ENCODE measurements around the gene PUM1. TPM values are rescaled to one million over a fixed set of nuclear protein-coding genes. Genes with fewer than 3 reads are reported as not detected.
A peak's percentile ranks its signal among the peaks of the same experiment; 100 is the strongest.
"Not testable (repeated sequence)": the region's sequence is repeated elsewhere in the genome, so short reads cannot be mapped to it uniquely, and the experiment has no call there.

PUM1 gene
- total RNA-seq, 2 experiments from 2014 or later = 77.8 to 80.5 TPM

GRCh38 chr1:30966690-30967369 lies 98.7 kb downstream of the PUM1 start:
- Mint-ChIP-seq H3K4me1 (ENCODE audit: low read depth) (peaks cover 7% of the 10 kb centered on the region), H3K27me3 (no peaks in the 10 kb centered on the region), H3K9me3 (no peaks in the 10 kb centered on the region), H3K27ac (peak overlapping the region; percentile 0), H3K36me3 (peaks cover 55% of the 10 kb centered on the region), H3K4me3 (no peak overlapping the region)
- ChIA-PET POLR2A (no interaction called here), CTCF (no interaction called here)
- intact Hi-C loops (cut with micrococcal nuclease) = no loop called here
- DNase-seq = no peak

- no peak overlapping the region for H3K4me3 Mint-ChIP-seq
- no peaks in the 10 kb centered on the region for H3K27me3 Mint-ChIP-seq
- H3K9me3 Mint-ChIP-seq = no peaks in the 10 kb centered on the region
- intact Hi-C loops (cut with micrococcal nuclease) = no loop called here
- CTCF ChIA-PET = no interaction called here
- POLR2A ChIA-PET = no interaction called here
- no peaks in the 10 kb centered on the region for H3K4me1 Mint-ChIP-seq (ENCODE audit: low read depth)
- H3K27ac Mint-ChIP-seq = no peak overlapping the region
- H3K36me3 Mint-ChIP-seq = peaks cover 56% of the 10 kb centered on the region
- no peak for DNase-seq
Measured at GRCh38 chr1:30965924-30966599, 99.5 kb downstream of the PUM1 start.

- ChIA-PET POLR2A (no interaction called here), CTCF (no interaction called here)
- H3K27ac Mint-ChIP-seq = no peak overlapping the region
- intact Hi-C loops (cut with micrococcal nuclease) = no loop called here
- no peaks in the 10 kb centered on the region for H3K4me1 Mint-ChIP-seq (ENCODE audit: low read depth)
- H3K9me3 Mint-ChIP-seq = no peaks in the 10 kb centered on the region
- H3K36me3 Mint-ChIP-seq = peaks cover 57% of the 10 kb centered on the region
- H3K27me3 Mint-ChIP-seq = no peaks in the 10 kb centered on the region
- no peak overlapping the region for H3K4me3 Mint-ChIP-seq
- DNase-seq = no peak
Measured at GRCh38 chr1:30964706-30965105, 100.8 kb downstream of the PUM1 start.

- H3K4me1 Mint-ChIP-seq (ENCODE audit: low read depth) = peaks cover 13% of the 10 kb centered on the region
- H3K4me3 Mint-ChIP-seq = no peak overlapping the region
- peaks cover 54% of the 10 kb centered on the region for H3K36me3 Mint-ChIP-seq
- CTCF ChIA-PET = no interaction called here
- no peak overlapping the region for H3K27ac Mint-ChIP-seq
- H3K9me3 Mint-ChIP-seq = no peaks in the 10 kb centered on the region
- intact Hi-C loops (cut with micrococcal nuclease) = no loop called here
- no peak for DNase-seq
- POLR2A ChIA-PET = no interaction called here
- no peaks in the 10 kb centered on the region for H3K27me3 Mint-ChIP-seq
Measured at GRCh38 chr1:30962609-30963508, 102.7 kb downstream of the PUM1 start.

- Mint-ChIP-seq H3K9me3 (no peaks in the 10 kb centered on the region), H3K4me1 (ENCODE audit: low read depth) (peaks cover 19% of the 10 kb centered on the region), H3K4me3 (no peak overlapping the region), H3K27ac (peak overlapping the region; percentile 42), H3K36me3 (peaks cover 44% of the 10 kb centered on the region), H3K27me3 (no peaks in the 10 kb centered on the region)
- no peak for DNase-seq
- intact Hi-C loops (cut with micrococcal nuclease) = no loop called here
- CTCF ChIA-PET = interaction anchor here (1.1 kb wide), 1 partner anchor 28 kb away, joined by 3 read pairs; no protein-coding TSS in a partner anchor
- POLR2A ChIA-PET = no interaction called here
Measured at GRCh38 chr1:30957560-30958222, 107.8 kb downstream of the PUM1 start.

GRCh38 chr1:30955448-30956015 lies 110.0 kb downstream of the PUM1 start:
- intact Hi-C loops (cut with micrococcal nuclease) = no loop called here
- CTCF ChIA-PET = no interaction called here

GRCh38 chr1:30953685-30954084 lies 111.8 kb downstream of the PUM1 start:
- ChIA-PET CTCF (no interaction called here), POLR2A (no interaction called here)
- Mint-ChIP-seq H3K4me1 (ENCODE audit: low read depth) (peaks cover 16% of the 10 kb centered on the region), H3K36me3 (peaks cover 54% of the 10 kb centered on the region), H3K27me3 (no peaks in the 10 kb centered on the region), H3K4me3 (no peak overlapping the region), H3K27ac (no peak overlapping the region), H3K9me3 (no peaks in the 10 kb centered on the region)
- no peak for DNase-seq
- intact Hi-C loops (cut with micrococcal nuclease) = no loop called here

More at GRCh38 chr1:30955448-30956015, 110.0 kb downstream of the PUM1 start:
- H3K4me3 Mint-ChIP-seq = no peak overlapping the region
- peaks cover 23% of the 10 kb centered on the region for H3K4me1 Mint-ChIP-seq (ENCODE audit: low read depth)
- no peak for DNase-seq
- H3K27ac Mint-ChIP-seq = no peak overlapping the region
- peaks cover 51% of the 10 kb centered on the region for H3K36me3 Mint-ChIP-seq
- POLR2A ChIA-PET = no interaction called here
- H3K27me3 Mint-ChIP-seq = no peaks in the 10 kb centered on the region
- no peaks in the 10 kb centered on the region for H3K9me3 Mint-ChIP-seq

GRCh38 chr1:30952098-30952497 lies 113.4 kb downstream of the PUM1 start:
- POLR2A ChIA-PET = no interaction called here
- DNase-seq = no peak

GRCh38 chr1:30950700-30951099 lies 114.8 kb downstream of the PUM1 start:
- H3K4me3 Mint-ChIP-seq = no peak overlapping the region
- no peak for DNase-seq
- H3K36me3 Mint-ChIP-seq = peaks cover 46% of the 10 kb centered on the region
- intact Hi-C loops (cut with micrococcal nuclease) = loop anchor here (2.0 kb wide), 1 partner anchor 20 kb away; no protein-coding TSS in a partner anchor
- ChIA-PET POLR2A (no interaction called here), CTCF (interaction anchor here (0.7 to 2.2 kb wide), 2 partner anchors 22 to 233 kb away, joined by 3 to 7 read pairs; no protein-coding TSS in a partner anchor)
- H3K9me3 Mint-ChIP-seq = no peaks in the 10 kb centered on the region
- H3K27me3 Mint-ChIP-seq = no peaks in the 10 kb centered on the region
- H3K4me1 Mint-ChIP-seq (ENCODE audit: low read depth) = peaks cover 4% of the 10 kb centered on the region
- peak overlapping the region; percentile 10 for H3K27ac Mint-ChIP-seq

More at GRCh38 chr1:30952098-30952497, 113.4 kb downstream of the PUM1 start:
- H3K9me3 Mint-ChIP-seq = no peaks in the 10 kb centered on the region
- CTCF ChIA-PET = no interaction called here
- H3K27ac Mint-ChIP-seq = peak overlapping the region; percentile 26
- H3K4me1 Mint-ChIP-seq (ENCODE audit: low read depth) = peaks cover 7% of the 10 kb centered on the region
- H3K36me3 Mint-ChIP-seq = peaks cover 53% of the 10 kb centered on the region
- no peak overlapping the region for H3K4me3 Mint-ChIP-seq
- H3K27me3 Mint-ChIP-seq = no peaks in the 10 kb centered on the region
- intact Hi-C loops (cut with micrococcal nuclease) = no loop called here

- peaks cover 50% of the 10 kb centered on the region for H3K36me3 Mint-ChIP-seq
- POLR2A ChIA-PET = no interaction called here
- CTCF ChIA-PET = interaction anchor here (0.7 to 2.2 kb wide), 2 partner anchors 21 to 234 kb away, joined by 3 to 7 read pairs; no protein-coding TSS in a partner anchor
- no peaks in the 10 kb centered on the region for H3K9me3 Mint-ChIP-seq
- H3K4me1 Mint-ChIP-seq (ENCODE audit: low read depth) = peaks cover 4% of the 10 kb centered on the region
- no peak overlapping the region for H3K4me3 Mint-ChIP-seq
- H3K27ac Mint-ChIP-seq = no peak overlapping the region
- H3K27me3 Mint-ChIP-seq = no peaks in the 10 kb centered on the region
- DNase-seq = no peak
- intact Hi-C loops (cut with micrococcal nuclease) = loop anchor here (2.0 kb wide), 1 partner anchor 21 kb away; no protein-coding TSS in a partner anchor
Measured at GRCh38 chr1:30950053-30950452, 115.5 kb downstream of the PUM1 start.

GRCh38 chr1:30949487-30949838 lies 116.1 kb downstream of the PUM1 start:
- POLR2A ChIA-PET; H3K4me3 Mint-ChIP-seq; intact Hi-C loops (cut with micrococcal nuclease); DNase-seq; H3K4me1 Mint-ChIP-seq (ENCODE audit: low read depth); H3K27me3 Mint-ChIP-seq; H3K9me3 Mint-ChIP-seq: not testable (repeated sequence)
- H3K36me3 Mint-ChIP-seq = peaks cover 48% of the 10 kb centered on the region
- H3K27ac Mint-ChIP-seq = peak overlapping the region; percentile 11
- CTCF ChIA-PET = interaction anchor here (2.2 kb wide), 1 partner anchor 20 kb away, joined by 7 read pairs; no protein-coding TSS in a partner anchor

Data from activated CD4-positive, alpha-beta memory T cell treated with anti-CD3 and anti-CD28 coated beads for 36 hours (primary cell).